ENCODE data around the gene PSME4. TPM values are rescaled to one million over a fixed set of nuclear protein-coding genes. Genes with fewer than 3 reads are reported as not detected.

Gene PSME4
- total and polyA plus RNA-seq, 2 of the 13 experiments (the other 11 are each of a cell fraction or from before 2014, with no cell fraction given), result 52.1 to 77.8 TPM

- TF ChIP-seq ZBED4 (CRISPR knock-in tag; IDR thresholded peaks at IDR 0.05; ENCODE audit: borderline replicate concordance) (peak; percentile 31; the same call in 1 of the 2 replicates), FOXK2 (IDR thresholded peaks at IDR 0.05) (peak; percentile 78; the same call in 1 of the 2 replicates), ZNF335 (CRISPR knock-in tag; IDR thresholded peaks at IDR 0.05) (no peak), SMARCC2 (IDR thresholded peaks at IDR 0.05) (peak; percentile 74; the same call in 1 of the 2 replicates), SRSF9 (IDR thresholded peaks at IDR 0.05; ENCODE audit: borderline replicate concordance, insufficient read depth, low read depth, low read length, poor library complexity, severe bottlenecking) (no peak), CERS6 (CRISPR knock-in tag; IDR thresholded peaks at IDR 0.05) (no peak), NR2F6 (IDR thresholded peaks at IDR 0.05) (no peak), NR2F6 (CRISPR knock-in tag; IDR thresholded peaks at IDR 0.05) (0 out of 2 replicates have a peak, but pooled peaks have one; percentile 27), HOXD1 (CRISPR knock-in tag; IDR thresholded peaks at IDR 0.05) (no peak), DNMT3B (CRISPR knock-in tag; conservative IDR thresholded peaks at IDR 0.05) (peak; percentile 51; the same call in 1 of the 2 replicates), ZSCAN31 (CRISPR knock-in tag; IDR thresholded peaks at IDR 0.05; ENCODE audit: low read depth) (no peak), ZNF317 (CRISPR knock-in tag; IDR thresholded peaks at IDR 0.05) (no peak), HNRNPH1 (optimal IDR thresholded peaks at IDR 0.05; ENCODE audit: low read depth, low read length) (no peak), ZNF616 (CRISPR knock-in tag; IDR thresholded peaks at IDR 0.05; ENCODE audit: low read depth) (no peak), TBL1XR1 (IDR thresholded peaks at IDR 0.05; ENCODE audit: borderline replicate concordance, low read length, partially characterized antibody) (peak; percentile 8), TOE1 (CRISPR knock-in tag; IDR thresholded peaks at IDR 0.05) (no peak), NAIF1 (CRISPR knock-in tag; IDR thresholded peaks at IDR 0.05; ENCODE audit: borderline replicate concordance) (0 out of 2 replicates have a peak, but pooled peaks have one; percentile 55), KMT2A (CRISPR knock-in tag; IDR thresholded peaks at IDR 0.05) (peak; percentile 57; the same call in 1 of the 2 replicates), ZNF816 (CRISPR knock-in tag; IDR thresholded peaks at IDR 0.05; ENCODE audit: borderline replicate concordance) (no peak), ZNF772 (CRISPR knock-in tag; IDR thresholded peaks at IDR 0.05) (no peak), KLF12 (CRISPR knock-in tag; IDR thresholded peaks at IDR 0.05; ENCODE audit: borderline replicate concordance) (no peak), ZFP37 (CRISPR knock-in tag; IDR thresholded peaks at IDR 0.05; ENCODE audit: borderline replicate concordance) (no peak), ZNF10 (CRISPR knock-in tag; IDR thresholded peaks at IDR 0.05; ENCODE audit: borderline replicate concordance, low read depth) (no peak)
- TF ChIP-seq, protein P1, sequence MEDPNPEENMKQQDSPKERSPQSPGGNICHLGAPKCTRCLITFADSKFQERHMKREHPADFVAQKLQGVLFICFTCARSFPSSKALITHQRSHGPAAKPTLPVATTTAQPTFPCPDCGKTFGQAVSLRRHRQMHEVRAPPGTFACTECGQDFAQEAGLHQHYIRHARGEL (CRISPR knock-in tag; IDR thresholded peaks at IDR 0.05), result no peak
- TF ChIP-seq, protein P2, sequence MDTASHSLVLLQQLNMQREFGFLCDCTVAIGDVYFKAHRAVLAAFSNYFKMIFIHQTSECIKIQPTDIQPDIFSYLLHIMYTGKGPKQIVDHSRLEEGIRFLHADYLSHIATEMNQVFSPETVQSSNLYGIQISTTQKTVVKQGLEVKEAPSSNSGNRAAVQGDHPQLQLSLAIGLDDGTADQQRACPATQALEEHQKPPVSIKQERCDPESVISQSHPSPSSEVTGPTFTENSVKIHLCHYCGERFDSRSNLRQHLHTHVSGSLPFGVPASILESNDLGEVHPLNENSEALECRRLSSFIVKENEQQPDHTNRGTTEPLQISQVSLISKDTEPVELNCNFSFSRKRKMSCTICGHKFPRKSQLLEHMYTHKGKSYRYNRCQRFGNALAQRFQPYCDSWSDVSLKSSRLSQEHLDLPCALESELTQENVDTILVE (CRISPR knock-in tag; IDR thresholded peaks at IDR 0.05), result peak; percentile 71; the same call in 1 of the 2 replicates
Measured at GRCh38 chr2:53969285-53969967, 1.4 kb downstream of the PSME4 start (continued).

Measured in HepG2 (cell line).